ENCODE data around the gene TEX48.

GRCh38 chr9:114655689-114656088 lies 26.3 kb downstream of the TEX48 start:
- TF ChIP-seq CTCF (IDR thresholded peaks at IDR 0.05), result no peak
- no peak for TF ChIP-seq POLR2A (IDR thresholded peaks at IDR 0.05)
- no peak for TF ChIP-seq POLR2AphosphoS5 (IDR thresholded peaks at IDR 0.05)
